Measurements from ENCODE around the gene RASAL2. TPM values are rescaled to one million over a fixed set of nuclear protein-coding genes. Genes with fewer than 3 reads are reported as not detected.

The RASAL2 gene
- total RNA-seq, 1 experiment from 2014 or later, result 25.7 TPM

DNA sequence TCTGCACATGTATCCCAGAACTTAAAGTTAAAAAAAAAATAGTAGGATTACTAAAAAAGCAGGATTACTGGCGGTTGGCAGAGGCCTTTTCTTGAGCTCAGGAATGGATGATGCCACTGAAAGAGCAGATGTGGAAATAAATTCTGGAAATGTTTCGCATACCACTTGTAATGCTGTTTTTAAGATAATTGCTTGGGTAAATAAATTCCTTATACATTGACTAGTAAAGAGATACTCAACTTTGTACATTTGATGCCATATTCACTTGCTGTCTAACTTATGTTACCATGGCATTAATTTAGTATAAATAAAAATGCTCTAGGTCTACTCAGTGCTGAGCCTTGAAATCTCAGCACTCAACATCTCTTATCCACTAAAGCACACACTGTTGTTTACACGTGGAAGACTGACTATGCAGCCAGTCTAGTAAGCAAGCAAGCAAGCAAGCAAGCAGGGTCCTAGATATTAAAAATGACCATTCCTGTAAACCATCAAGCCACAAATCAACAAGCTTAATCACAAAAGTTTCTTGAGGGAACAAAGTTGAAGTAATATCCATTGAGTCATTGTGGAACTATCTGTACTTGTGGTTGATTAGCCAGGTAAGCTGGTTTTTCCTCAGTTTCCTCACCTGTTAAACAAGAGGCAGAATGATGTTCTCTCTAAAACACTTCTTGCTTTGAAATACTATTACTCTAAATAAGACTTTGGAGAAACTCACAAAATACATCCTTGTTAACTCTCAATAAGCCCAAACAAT is 1.7 kb upstream of the RASAL2 start:
- Histone ChIP-seq H3K27me3 (ENCODE audit: control insufficient read depth, insufficient read depth, low read length) (no peaks in the 10 kb centered on the region), H3K36me3 (replicated peaks; ENCODE audit: control insufficient read depth, insufficient read depth, low read length) (no peaks in the 10 kb centered on the region), H3K4me3 (ENCODE audit: insufficient read depth, low read depth, low read length) (no peak overlapping the region)
- DNase-seq, result no peak

DNA sequence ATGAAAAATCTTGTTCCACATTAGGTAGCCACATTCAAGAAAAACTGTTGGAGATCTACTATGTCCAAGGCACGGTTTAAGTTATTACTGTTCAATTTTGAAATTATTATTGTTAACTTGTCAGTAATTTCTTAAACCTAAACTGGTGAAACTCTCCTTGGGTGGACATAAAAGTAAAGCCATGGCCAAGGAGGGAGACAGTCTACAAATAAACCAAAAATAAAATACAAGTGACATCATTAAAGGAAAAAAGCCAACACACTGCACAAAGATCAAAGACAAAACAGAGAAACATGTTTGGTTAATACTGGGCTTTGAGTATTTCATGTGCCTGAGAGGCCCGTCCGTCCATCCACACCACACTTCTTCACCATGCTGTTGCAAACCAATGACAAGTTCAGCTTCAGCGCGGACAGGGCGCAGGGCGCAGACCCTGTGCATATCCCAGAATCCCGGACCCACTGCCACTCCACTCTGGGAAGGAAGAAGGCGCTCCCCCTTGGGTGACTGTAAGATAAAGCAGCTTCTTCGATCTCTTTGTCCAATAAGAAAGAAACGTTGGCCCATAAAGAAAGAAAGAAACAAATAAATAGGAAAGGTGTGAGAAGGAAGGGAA is 918 bp upstream of the RASAL2 start:
- peak overlapping the region; percentile 93 for H3K4me3 ChIP-seq (ENCODE audit: insufficient read depth, low read depth, low read length)
- no peaks in the 10 kb centered on the region for H3K36me3 ChIP-seq (replicated peaks; ENCODE audit: control insufficient read depth, insufficient read depth, low read length)
- peak; percentile 60 for DNase-seq
- H3K27me3 ChIP-seq (ENCODE audit: control insufficient read depth, insufficient read depth, low read length), result no peaks in the 10 kb centered on the region

DNA sequence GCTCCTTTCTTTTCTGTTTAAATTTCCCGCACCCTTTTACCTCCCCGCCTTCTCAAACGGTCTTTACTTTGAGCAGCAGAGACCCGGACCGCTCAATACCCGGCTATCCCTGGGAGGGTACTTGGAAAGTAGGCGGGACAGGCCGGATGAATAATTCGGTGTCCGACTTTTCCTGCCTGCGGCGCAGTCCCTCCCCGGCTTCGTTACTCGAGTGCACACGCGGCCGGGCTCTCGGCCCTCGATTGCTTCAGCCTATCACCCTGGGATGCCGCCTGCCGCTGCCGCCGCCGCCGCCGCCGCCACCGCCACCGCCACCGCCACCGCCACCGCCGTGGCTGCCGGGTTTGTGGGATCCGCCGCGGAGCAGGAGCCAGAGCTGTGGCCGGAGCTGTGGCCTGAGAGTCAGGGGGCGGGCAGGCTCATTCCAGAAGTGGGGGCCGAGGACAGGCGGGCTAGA is 382 bp upstream of the RASAL2 start:
- H3K4me3 ChIP-seq (ENCODE audit: insufficient read depth, low read depth, low read length), result peak overlapping the region; percentile 93
- no peaks in the 10 kb centered on the region for H3K27me3 ChIP-seq (ENCODE audit: control insufficient read depth, insufficient read depth, low read length)
- H3K36me3 ChIP-seq (replicated peaks; ENCODE audit: control insufficient read depth, insufficient read depth, low read length), result no peaks in the 10 kb centered on the region
- DNase-seq, result peak; percentile 93

DNA sequence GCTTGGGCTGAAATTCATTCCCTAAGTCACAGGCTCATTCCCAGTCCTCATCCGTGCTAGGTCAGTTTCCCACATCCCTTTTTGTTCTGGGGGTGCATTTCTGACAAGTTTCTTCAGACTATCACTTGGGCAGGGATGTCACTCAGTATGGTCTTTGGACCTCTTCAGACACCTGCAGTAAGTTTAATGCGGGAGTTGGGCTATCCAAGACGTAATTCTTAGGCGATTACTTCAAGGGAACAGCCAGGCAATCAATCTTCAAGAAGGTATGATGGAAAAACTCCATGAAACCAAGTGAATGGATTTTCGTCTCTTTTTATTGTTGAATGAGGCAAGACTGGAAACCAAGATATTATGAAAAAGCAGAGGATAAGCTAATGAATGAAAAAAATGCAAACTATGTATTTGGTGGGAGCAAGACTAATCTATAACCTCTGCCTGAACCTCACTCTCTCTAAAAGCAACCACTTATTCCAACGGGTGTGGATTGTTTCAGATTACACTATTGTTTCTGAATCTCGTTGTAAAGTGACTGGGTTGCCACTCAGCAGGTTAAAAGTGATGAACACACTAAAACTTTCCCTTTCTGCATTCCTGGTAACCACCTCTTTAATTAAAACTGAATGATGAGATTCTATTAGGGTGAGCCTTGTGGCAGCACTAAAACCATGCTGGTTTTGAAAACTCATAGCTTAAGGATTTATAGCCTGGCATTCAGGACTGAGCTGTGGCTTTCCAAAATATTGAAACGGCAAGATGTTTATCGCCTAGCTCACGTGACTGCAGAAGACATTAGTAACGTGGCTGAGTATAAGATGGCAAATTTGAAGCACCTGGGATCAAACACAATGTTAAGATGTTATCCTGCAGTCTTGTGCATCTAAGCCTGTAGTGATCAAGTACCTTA is 1.1 kb downstream of the RASAL2 start:
- no peaks in the 10 kb centered on the region for H3K27me3 ChIP-seq (ENCODE audit: control insufficient read depth, insufficient read depth, low read length)
- no peak for DNase-seq
- H3K4me3 ChIP-seq (ENCODE audit: insufficient read depth, low read depth, low read length), result peak overlapping the region; percentile 93
- H3K36me3 ChIP-seq (replicated peaks; ENCODE audit: control insufficient read depth, insufficient read depth, low read length), result no peaks in the 10 kb centered on the region

DNA sequence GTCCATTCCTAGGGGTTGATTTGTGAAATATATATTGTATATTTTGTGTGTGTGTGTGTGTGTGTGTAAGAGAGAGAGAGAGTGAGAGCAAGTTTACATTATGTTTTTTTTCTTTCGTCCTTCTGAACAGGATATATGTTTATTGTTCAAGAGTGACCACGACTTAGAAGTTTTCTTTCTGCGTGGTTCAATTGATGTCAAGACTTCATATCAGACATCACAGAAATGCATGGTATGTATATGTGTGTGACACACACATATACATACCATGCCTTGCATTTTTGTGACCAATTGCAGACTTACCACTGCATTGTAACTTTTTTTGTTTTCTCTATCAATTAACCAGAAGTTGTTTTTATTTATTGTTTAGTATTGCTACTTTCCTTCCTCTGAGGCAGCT is 2.5 kb downstream of the RASAL2 start:
- DNase-seq, result no peak
- Histone ChIP-seq H3K36me3 (replicated peaks; ENCODE audit: control insufficient read depth, insufficient read depth, low read length) (no peaks in the 10 kb centered on the region), H3K4me3 (ENCODE audit: insufficient read depth, low read depth, low read length) (no peak overlapping the region), H3K27me3 (ENCODE audit: control insufficient read depth, insufficient read depth, low read length) (no peaks in the 10 kb centered on the region)

DNA sequence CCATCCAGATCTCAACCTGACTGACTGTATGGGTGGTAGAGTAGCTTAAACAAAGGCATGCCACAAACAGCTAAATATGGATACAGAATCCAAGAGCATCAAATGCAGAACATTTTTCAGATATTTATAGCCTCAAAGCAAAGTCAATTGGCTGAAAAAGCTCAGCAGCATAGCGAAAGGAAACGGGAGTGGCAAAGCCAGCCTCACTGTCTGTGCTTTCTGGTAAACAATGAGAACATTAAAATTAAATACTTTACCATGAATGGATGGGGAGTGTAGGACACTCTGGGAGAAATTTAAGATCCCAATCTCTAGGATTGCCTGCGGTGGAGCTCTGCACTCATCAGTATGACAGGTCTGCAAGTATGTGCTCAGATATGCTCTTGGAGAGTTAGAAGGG is 4.4 kb downstream of the RASAL2 start:
- Histone ChIP-seq H3K27me3 (ENCODE audit: control insufficient read depth, insufficient read depth, low read length) (no peaks in the 10 kb centered on the region), H3K36me3 (replicated peaks; ENCODE audit: control insufficient read depth, insufficient read depth, low read length) (no peaks in the 10 kb centered on the region), H3K4me3 (ENCODE audit: insufficient read depth, low read depth, low read length) (no peak overlapping the region)
- no peak for DNase-seq

DNA sequence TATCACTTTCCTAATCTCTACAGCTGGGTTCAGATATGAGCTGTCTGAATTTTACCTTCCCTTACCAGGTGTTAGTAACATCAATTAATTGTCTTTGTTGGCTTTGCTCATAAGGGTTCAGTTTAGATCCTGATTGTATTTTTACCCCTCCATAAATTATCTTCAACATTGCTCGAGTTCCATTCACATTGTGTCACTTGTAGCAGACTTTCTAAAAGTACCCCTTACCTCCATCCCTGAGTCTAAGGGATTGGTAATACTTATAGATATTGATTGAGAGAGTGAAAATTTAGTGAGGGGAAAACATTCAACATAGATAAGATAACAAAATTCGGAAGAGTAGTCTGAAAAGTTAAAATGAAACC is 7.3 kb downstream of the RASAL2 start:
- DNase-seq, result no peak
- Histone ChIP-seq H3K36me3 (replicated peaks; ENCODE audit: control insufficient read depth, insufficient read depth, low read length) (no peaks in the 10 kb centered on the region), H3K27me3 (ENCODE audit: control insufficient read depth, insufficient read depth, low read length) (no peaks in the 10 kb centered on the region), H3K4me3 (ENCODE audit: insufficient read depth, low read depth, low read length) (no peak overlapping the region)

DNA sequence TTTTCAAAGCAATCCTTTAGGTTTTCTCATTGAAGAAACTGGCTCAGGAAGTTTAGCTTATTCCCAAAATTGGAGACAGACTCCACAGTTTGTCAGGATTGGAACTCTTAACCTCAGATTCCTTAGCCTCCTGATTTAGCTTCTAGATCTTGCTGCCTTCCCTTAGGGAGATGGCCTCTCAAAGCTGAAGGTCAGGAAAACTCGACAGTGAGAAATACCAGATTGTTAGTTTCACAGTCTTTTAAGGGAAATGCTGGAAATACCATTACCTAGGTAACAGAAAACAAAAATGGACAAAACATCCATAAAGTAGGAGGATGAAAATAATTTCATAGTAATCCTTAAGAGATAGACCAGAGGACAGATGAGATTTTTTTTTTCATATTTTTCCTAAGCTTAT is 7.8 kb downstream of the RASAL2 start:
- no peaks in the 10 kb centered on the region for H3K36me3 ChIP-seq (replicated peaks; ENCODE audit: control insufficient read depth, insufficient read depth, low read length)
- DNase-seq, result no peak

DNA sequence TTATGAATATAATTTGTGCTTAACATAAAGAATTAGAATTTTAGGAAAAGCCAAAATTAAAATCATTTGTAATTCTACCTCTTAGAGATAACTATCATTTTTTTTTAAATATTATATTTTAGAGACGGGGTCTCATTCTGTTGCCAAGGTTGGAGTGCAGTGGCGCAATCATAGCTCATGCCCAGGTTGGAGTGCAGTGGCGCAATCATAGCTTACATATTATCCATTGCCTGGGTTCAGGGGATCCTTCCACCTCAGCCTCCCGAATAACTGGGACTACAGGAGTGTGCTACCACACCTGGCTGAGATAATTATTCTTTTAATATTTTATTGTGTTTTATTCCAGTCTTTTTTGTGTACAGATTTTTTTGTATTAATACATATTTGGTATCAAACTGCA is 8.3 kb downstream of the RASAL2 start:
- Histone ChIP-seq H3K27me3 (ENCODE audit: control insufficient read depth, insufficient read depth, low read length) (no peaks in the 10 kb centered on the region), H3K36me3 (replicated peaks; ENCODE audit: control insufficient read depth, insufficient read depth, low read length) (no peaks in the 10 kb centered on the region), H3K4me3 (ENCODE audit: insufficient read depth, low read depth, low read length) (no peak overlapping the region)
- no peak for DNase-seq

More for the DNA sequence above, 7.8 kb downstream of the RASAL2 start:
- no peak overlapping the region for H3K4me3 ChIP-seq (ENCODE audit: insufficient read depth, low read depth, low read length)
- no peaks in the 10 kb centered on the region for H3K27me3 ChIP-seq (ENCODE audit: control insufficient read depth, insufficient read depth, low read length)

DNA sequence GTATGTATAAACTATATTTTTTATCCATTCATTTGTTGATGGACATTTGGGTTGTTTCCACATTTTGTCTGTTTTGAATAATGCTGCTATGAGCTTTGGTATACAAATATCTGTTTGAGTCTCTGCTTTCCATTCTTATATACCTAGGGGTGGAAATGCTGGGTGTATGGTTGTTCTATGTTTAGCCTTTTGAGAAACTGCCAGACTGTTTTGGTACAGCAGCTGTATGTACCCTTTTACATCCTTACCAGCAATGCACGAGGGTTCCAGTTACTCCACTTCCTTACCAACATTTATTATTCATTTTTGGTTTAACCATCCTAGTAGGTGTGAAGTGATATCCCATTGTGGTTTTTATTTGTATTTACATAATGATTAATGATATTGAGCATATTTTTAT is 13.9 kb downstream of the RASAL2 start:
- DNase-seq, result no peak
- H3K36me3 ChIP-seq (replicated peaks; ENCODE audit: control insufficient read depth, insufficient read depth, low read length), result no peaks in the 10 kb centered on the region

DNA sequence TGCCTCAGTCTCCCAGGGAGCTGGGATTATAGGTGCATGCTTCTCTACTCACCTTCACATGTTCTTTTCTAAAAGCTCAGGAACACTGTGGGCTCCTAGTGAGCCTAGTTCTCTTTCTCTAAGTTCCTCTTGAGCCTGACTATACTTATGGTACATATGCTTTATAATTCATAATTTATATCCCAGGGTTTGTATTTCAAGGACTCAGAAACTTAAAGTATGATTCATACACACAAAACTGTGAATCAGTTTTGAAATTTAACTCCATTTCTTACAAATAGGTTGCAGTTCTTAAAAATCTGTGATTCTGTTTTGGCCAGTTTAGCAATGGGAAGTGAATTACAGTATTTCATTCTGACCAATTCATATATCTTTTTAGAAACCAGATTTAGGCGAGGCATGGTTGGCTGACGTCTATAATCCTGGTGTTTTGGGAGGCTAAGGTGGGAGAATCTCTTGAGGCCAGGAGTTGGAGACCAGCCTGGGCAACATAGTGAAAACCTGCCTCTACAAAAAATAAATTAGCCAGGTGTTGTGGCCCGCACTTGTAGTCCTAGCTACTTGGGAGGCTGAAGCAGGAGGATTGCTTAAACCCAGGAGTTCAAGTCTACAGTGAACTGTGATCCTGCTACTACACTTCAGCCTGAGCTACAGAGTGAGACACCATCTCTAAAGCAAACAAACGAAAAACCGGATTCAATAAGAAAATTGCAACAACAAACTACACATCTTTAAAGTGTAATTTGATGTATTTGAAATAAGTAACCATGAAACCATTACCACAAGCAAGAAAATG is 15.6 kb downstream of the RASAL2 start:
- DNase-seq, result no peak
- Histone ChIP-seq H3K36me3 (replicated peaks; ENCODE audit: control insufficient read depth, insufficient read depth, low read length) (no peaks in the 10 kb centered on the region), H3K4me3 (ENCODE audit: insufficient read depth, low read depth, low read length) (no peak overlapping the region), H3K27me3 (ENCODE audit: control insufficient read depth, insufficient read depth, low read length) (no peaks in the 10 kb centered on the region)

More for the DNA sequence above, 13.9 kb downstream of the RASAL2 start:
- H3K27me3 ChIP-seq (ENCODE audit: control insufficient read depth, insufficient read depth, low read length), result no peaks in the 10 kb centered on the region
- H3K4me3 ChIP-seq (ENCODE audit: insufficient read depth, low read depth, low read length), result no peak overlapping the region

DNA sequence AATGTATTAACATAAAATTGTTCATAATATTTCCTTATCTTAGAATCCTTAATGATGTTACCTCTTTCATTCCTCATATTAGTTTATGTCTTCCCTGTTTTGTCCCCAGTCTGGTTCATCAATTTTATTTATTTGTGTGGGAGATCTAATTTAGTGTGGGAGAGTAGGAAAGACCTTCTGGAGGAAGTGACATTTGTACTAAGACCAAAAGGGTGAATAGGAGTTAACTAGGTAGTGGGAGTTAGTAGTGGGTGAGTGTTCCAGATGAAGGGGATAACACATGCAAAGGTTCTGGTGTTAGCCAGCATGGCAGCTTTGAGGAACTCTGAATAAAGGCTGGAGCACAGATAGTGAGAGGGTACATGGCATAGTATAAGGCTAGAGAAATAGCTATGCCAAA is 21.4 kb downstream of the RASAL2 start:
- no peak overlapping the region for H3K4me3 ChIP-seq (ENCODE audit: insufficient read depth, low read depth, low read length)
- DNase-seq, result no peak
- no peaks in the 10 kb centered on the region; the same call in 1 of the 2 replicates for H3K36me3 ChIP-seq (replicated peaks; ENCODE audit: control insufficient read depth, insufficient read depth, low read length)
- no peaks in the 10 kb centered on the region for H3K27me3 ChIP-seq (ENCODE audit: control insufficient read depth, insufficient read depth, low read length)

DNA sequence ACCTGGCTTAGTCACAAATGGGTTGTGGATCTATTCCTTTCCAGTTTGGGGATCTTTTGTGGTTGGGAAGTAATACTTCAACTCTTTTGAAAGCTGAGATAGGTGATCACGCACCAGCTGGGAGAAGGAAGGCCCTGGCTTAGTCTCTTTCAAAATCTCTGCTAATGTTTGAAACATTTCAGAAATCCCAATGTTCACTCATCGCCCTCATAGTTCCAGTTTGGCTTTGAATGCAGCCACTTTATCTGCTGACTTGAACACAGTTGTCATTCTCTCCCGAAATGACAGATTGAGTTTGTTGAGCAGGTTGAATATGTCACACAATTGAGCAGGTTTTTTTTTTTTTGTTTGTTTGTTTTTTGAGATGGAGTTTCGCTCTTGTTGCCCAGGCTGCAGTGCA is 24.6 kb downstream of the RASAL2 start:
- Histone ChIP-seq H3K27me3 (ENCODE audit: control insufficient read depth, insufficient read depth, low read length) (no peaks in the 10 kb centered on the region), H3K4me3 (ENCODE audit: insufficient read depth, low read depth, low read length) (no peak overlapping the region)
- no peak for DNase-seq

DNA sequence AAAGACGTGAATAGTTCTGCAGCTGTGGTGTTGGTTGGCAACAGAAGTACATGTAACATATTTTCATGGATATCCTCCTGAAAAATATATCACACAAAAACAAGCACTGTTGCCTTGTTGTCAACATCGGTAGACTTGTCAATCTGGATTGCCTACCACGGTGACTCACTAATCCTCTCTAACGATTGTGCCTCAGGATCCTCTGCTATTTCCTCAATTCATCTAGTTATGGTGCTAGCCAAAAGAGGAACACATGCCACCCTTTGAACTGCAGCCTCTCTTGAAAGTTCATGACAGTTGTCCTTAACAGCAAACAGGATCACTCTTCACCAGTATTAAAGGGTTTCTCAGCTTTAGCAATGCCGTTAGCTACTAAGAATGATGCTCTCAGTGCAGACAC is 25.7 kb downstream of the RASAL2 start:
- no peak for DNase-seq
- H3K27me3 ChIP-seq (ENCODE audit: control insufficient read depth, insufficient read depth, low read length), result no peaks in the 10 kb centered on the region
- no peak overlapping the region for H3K4me3 ChIP-seq (ENCODE audit: insufficient read depth, low read depth, low read length)
- no peaks in the 10 kb centered on the region; the same call in 1 of the 2 replicates for H3K36me3 ChIP-seq (replicated peaks; ENCODE audit: control insufficient read depth, insufficient read depth, low read length)

More for the DNA sequence above, 24.6 kb downstream of the RASAL2 start:
- H3K36me3 ChIP-seq (replicated peaks; ENCODE audit: control insufficient read depth, insufficient read depth, low read length), result no peaks in the 10 kb centered on the region; the same call in 1 of the 2 replicates

Data from H7 (cell line).